Choroid plexus epithelial cell (primary cell): Measurements from ENCODE around the gene BHMT2.
A peak's percentile ranks its signal among the peaks of the same experiment; 100 is the strongest.

ENCODE experiments used
- DNase-seq: peaks from one replicate; pipeline ENCODE4 v3.0.0-alpha.2; 2010; ENCODE audit warnings: low read depth
- H3K4me3 ChIP-seq: 2 replicates; pipeline ENCODE4 v1.5.1; 2011; ENCODE audit warnings: low read depth, mild to moderate bottlenecking, control low read depth, low read length, moderate library complexity
- CTCF ChIP-seq: conservative IDR thresholded peaks from 2 replicates; pipeline ENCODE4 v1.5.1; 2011; ENCODE audit warnings: low read depth, mild to moderate bottlenecking, control low read depth, inconsistent platforms, low read length, moderate library complexity

The BHMT2 gene

GRCh38 chr5:79056847-79057246 lies 12.7 kb upstream of the BHMT2 start:
- no peak for TF ChIP-seq CTCF
- no peak overlapping the region for H3K4me3 ChIP-seq
- DNase-seq, result no peak

GRCh38 chr5:79059674-79060073 lies 9.9 kb upstream of the BHMT2 start:
- no peak for DNase-seq
- no peak for TF ChIP-seq CTCF
- no peak overlapping the region for H3K4me3 ChIP-seq

GRCh38 chr5:79062436-79062835 lies 7.1 kb upstream of the BHMT2 start:
- H3K4me3 ChIP-seq, result no peak overlapping the region
- no peak for TF ChIP-seq CTCF
- DNase-seq, result no peak

GRCh38 chr5:79070350-79070667 lies 742 bp downstream of the BHMT2 start:
- H3K4me3 ChIP-seq, result peak overlapping the region; percentile 57
- peak; percentile 70 for DNase-seq
- no peak for TF ChIP-seq CTCF

- no peak for TF ChIP-seq CTCF
- peak; percentile 84 for DNase-seq
- no peak overlapping the region for H3K4me3 ChIP-seq
Observed at GRCh38 chr5:79074641-79075040, 5.1 kb downstream of the BHMT2 start.

- peak; percentile 5 for TF ChIP-seq CTCF
- DNase-seq, result no peak
- H3K4me3 ChIP-seq, result no peak overlapping the region
Observed at GRCh38 chr5:79075646-79076426, 6.3 kb downstream of the BHMT2 start.

GRCh38 chr5:79076819-79077218 lies 7.3 kb downstream of the BHMT2 start:
- no peak for DNase-seq
- TF ChIP-seq CTCF, result no peak
- no peak overlapping the region for H3K4me3 ChIP-seq
